Upper lobe of left lung (tissue), 4 donors: ENCODE results near the gene ASTN2.

ENCODE experiments used
- CTCF ChIP-seq, 6 experiments: fragments of 450-650 bp in 4 of 6; fragments of 200-600 bp in 2 of 6; sonication (generic) in 2 of 6; IDR thresholded peaks; one replicate each; pipeline ENCODE4 v1.5.1; 2016 to 2019; ENCODE audit warnings: antibody characterized with exemption in 6 of 6
- EP300 ChIP-seq, 4 donors: sonication (generic); formaldehyde crosslinking; IDR thresholded peaks; one replicate each; pipeline ENCODE4 v1.5.1; 2017; ENCODE audit warnings: antibody characterized with exemption in 4 of 4, control low read depth in 2 of 4

GRCh38 chr9:117276444-117276843 lies 138.4 kb downstream of the ASTN2 start:
- TF ChIP-seq CTCF (IDR thresholded peaks at IDR 0.05) (no peak), EP300 (IDR thresholded peaks at IDR 0.05) (no peak)
